Right lobe of liver (tissue), 6 donors: ENCODE results near the gene TNIK. TPM values are rescaled to one million over a fixed set of nuclear protein-coding genes. Genes with fewer than 3 reads are reported as not detected.

Source experiments
- ATAC-seq, 4 donors: fragments of 200-7000 bp; cut with Tn5 transposase; one replicate each; pipeline ENCODE4 v1.9.1; 2020; ENCODE audit warnings: mild to moderate bottlenecking in 4 of 4, moderate library complexity in 4 of 4
- DNase-seq, 3 donors: peaks; one replicate each; pipeline ENCODE4 v3.0.0-alpha.2; 2020
- H3K27ac ChIP-seq, 3 donors: fragments of 200-600 bp; one replicate each; pipeline ENCODE4 v1.8.0; 2022
- H3K27me3 ChIP-seq, 2 donors: fragments of 200-600 bp; one replicate each; pipeline ENCODE4 v1.8.0; 2022
- H3K36me3 ChIP-seq, 4 donors: fragments of 200-600 bp; sonication (generic) in 1 of 4; one replicate each; pipeline versions ENCODE4 v1.5.1 to v1.8.0; 2017 to 2022; ENCODE audit warnings: control low read depth in 1 of 4
- H3K4me1 ChIP-seq, 4 donors: fragments of 200-600 bp; sonication (generic) in 1 of 4; one replicate each; pipeline versions ENCODE4 v1.5.1 to v1.8.0; 2017 to 2022; ENCODE audit warnings: control low read depth in 1 of 4
- H3K4me3 ChIP-seq, 3 donors: fragments of 200-600 bp; one replicate each; pipeline ENCODE4 v1.8.0; 2022
- H3K9me3 ChIP-seq, 4 donors: fragments of 200-600 bp; sonication (generic) in 1 of 4; one replicate each; pipeline versions ENCODE4 v1.5.1 to v1.8.0; 2017 to 2022; ENCODE audit warnings: control low read depth in 1 of 4
- CTCF ChIP-seq, 4 donors: fragments of 200-600 bp in 3 of 4; fragments of 450-650 bp in 1 of 4; IDR thresholded peaks; one replicate each; pipeline versions ENCODE4 v1.5.1 to v1.8.0; 2016 to 2022; ENCODE audit warnings: antibody characterized with exemption in 4 of 4, mild to moderate bottlenecking in 2 of 4
- POLR2A ChIP-seq: fragments of 450-650 bp; IDR thresholded peaks from one replicate; pipeline ENCODE4 v1.6.1; 2017; ENCODE audit warnings: antibody characterized with exemption, mild to moderate bottlenecking
- whole genome bisulfite sequencing: methylation state at CpG from one replicate; pipeline ENCODE4 v1.1.6; 2018; ENCODE audit warnings: low coverage, low lambda C conversion rate; ENCODE audit not compliant: insufficient coverage; ENCODE audit errors: missing lambda C conversion rate; 5-methylcytosine and 5-hydroxymethylcytosine counted together
- intact Hi-C, 2 donors: fragments of 100-400 bp; cut with DNase I; formaldehyde crosslinking; loops; one replicate each; pipeline versions ENCODE4 v1.11.2 to v1.14.1; 2022
- total RNA-seq, 6 experiments: library from RNA; depleted of rRNA in 2 of 6; stranded (reverse); fragments of >200 nt in 2 of 6; fragmentation: NEBNext Ultra II Directional in 3 of 6; extraction: Animal tissue kit (Norgen Biotek cat#: 25700) in 3 of 6; gene quantifications; one replicate each; pipeline versions ENCODE4 v1.1.0 to v1.2.4, GENCODE V29; 2016 to 2023
- donor health status: DM: no; HTN: yes; CAD: no.
- donor health status: DM: no; HTN: no; CAD: no.
- donor health status: DM: no; HTN: no; CAD: no.
- donor health status: DM: no; HTN: yes; CAD: no.
- donor health status: DM: no; HTN: yes; CAD: no.

Gene TNIK
- total RNA-seq, 6 experiments from 2014 or later, result 5.2 to 8.0 (median 6.8) TPM

DNA sequence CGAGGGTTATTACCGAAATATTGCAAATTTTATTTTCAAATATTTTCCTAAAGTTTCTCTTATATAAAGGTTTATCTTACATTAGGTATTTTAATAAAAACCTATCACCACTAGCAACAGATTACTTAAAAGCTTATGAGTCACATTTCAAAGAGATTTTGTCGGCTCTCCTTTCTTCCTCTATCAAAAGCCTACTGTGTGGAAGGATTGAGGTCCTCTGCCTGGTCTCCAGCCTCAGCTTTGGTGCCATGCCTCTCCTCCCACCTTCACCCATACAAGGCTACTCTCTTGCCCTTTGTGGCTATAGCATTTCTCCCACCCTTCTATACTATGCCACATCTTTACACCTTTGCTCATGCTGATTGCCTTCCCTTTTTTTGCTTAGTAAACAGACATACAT lies 199.3 kb downstream of the TNIK start:
- ATAC-seq (no peak), DNase-seq (no peak)
- H3K36me3 ChIP-seq, result no peaks in the 10 kb centered on the region
- TF ChIP-seq CTCF (IDR thresholded peaks at IDR 0.05) (no peak), POLR2A (no peak)
- H3K4me3 ChIP-seq, result no peak overlapping the region
- 85% methylated on average over 3 of the region's 3 CpGs for WGBS
- intact Hi-C loops, result no loop called here
- peaks cover 0 to under 1% (median 0%) of the 10 kb centered on the region in 4 donors for H3K4me1 ChIP-seq
- H3K9me3 ChIP-seq, result no peaks in the 10 kb centered on the region
- no peak overlapping the region for H3K27ac ChIP-seq
- H3K27me3 ChIP-seq, result no peaks in the 10 kb centered on the region

GRCh38 chr3:171260466-171260865 lies 199.7 kb downstream of the TNIK start:
- DNase-seq (no peak), ATAC-seq (no peak)
- TF ChIP-seq CTCF (IDR thresholded peaks at IDR 0.05) (no peak), POLR2A (no peak)
- no peaks in the 10 kb centered on the region for H3K36me3 ChIP-seq
- no peaks in the 10 kb centered on the region for H3K4me1 ChIP-seq
- H3K9me3 ChIP-seq, result no peaks in the 10 kb centered on the region
- H3K27me3 ChIP-seq, result no peaks in the 10 kb centered on the region
- WGBS, result 100% methylated on average over 1 of the region's 1 CpG
- intact Hi-C loops, result no loop called here
- H3K27ac ChIP-seq, result no peak overlapping the region
- H3K4me3 ChIP-seq, result no peak overlapping the region

DNA sequence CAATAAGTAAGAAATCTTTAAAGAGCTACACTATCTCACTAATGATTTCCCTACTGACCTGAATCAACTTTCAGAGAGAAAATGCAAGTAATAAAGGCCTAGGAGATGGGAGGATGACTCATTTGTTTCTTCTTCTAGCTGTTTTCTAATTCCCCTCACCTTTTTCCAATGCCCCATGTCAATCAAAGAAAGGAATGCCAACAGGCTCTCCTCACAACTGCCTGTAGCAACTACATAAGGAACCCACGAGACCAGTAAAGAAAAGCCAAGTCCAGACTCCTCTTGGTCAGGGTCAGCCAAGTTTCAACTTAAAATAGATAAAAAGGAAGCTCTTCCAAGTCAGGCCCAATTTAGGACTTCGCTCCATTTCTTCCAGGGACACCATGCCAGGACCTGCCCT lies 201.9 kb downstream of the TNIK start:
- no peak for DNase-seq
- Histone ChIP-seq H3K9me3 (no peaks in the 10 kb centered on the region), H3K4me3 (no peak overlapping the region), H3K4me1 (no peaks in the 10 kb centered on the region), H3K27me3 (no peaks in the 10 kb centered on the region), H3K36me3 (no peaks in the 10 kb centered on the region), H3K27ac (no peak overlapping the region)
- intact Hi-C loops, result no loop called here
- TF ChIP-seq POLR2A, result no peak
- 69% methylated on average over 2 of the region's 2 CpGs for WGBS
- no peak for ATAC-seq

GRCh38 chr3:171257251-171258203 lies 202.7 kb downstream of the TNIK start:
- Histone ChIP-seq H3K27me3 (no peaks in the 10 kb centered on the region), H3K36me3 (no peaks in the 10 kb centered on the region), H3K9me3 (no peaks in the 10 kb centered on the region), H3K4me1 (no peaks in the 10 kb centered on the region), H3K4me3 (no peak overlapping the region), H3K27ac (no peak overlapping the region)
- ATAC-seq (no peak), DNase-seq (no peak)
- TF ChIP-seq POLR2A (no peak), CTCF (IDR thresholded peaks at IDR 0.05) (no peak)
- intact Hi-C loops, result no loop called here
- WGBS, result 88% methylated on average over 7 of the region's 7 CpGs

- no peaks in the 10 kb centered on the region for H3K36me3 ChIP-seq
- H3K9me3 ChIP-seq, result no peaks in the 10 kb centered on the region
- no peaks in the 10 kb centered on the region for H3K4me1 ChIP-seq
- DNase-seq (no peak), ATAC-seq (no peak)
- no peak overlapping the region for H3K4me3 ChIP-seq
- TF ChIP-seq POLR2A (no peak), CTCF (IDR thresholded peaks at IDR 0.05) (no peak)
- H3K27me3 ChIP-seq, result no peaks in the 10 kb centered on the region
- no peak overlapping the region for H3K27ac ChIP-seq
- intact Hi-C loops, result no loop called here
- WGBS, result 67% methylated on average over 4 of the region's 4 CpGs
Observed at GRCh38 chr3:171256445-171257250, 203.6 kb downstream of the TNIK start.
